ENCODE measurements around the gene ITGA1.

The ITGA1 gene

DNA sequence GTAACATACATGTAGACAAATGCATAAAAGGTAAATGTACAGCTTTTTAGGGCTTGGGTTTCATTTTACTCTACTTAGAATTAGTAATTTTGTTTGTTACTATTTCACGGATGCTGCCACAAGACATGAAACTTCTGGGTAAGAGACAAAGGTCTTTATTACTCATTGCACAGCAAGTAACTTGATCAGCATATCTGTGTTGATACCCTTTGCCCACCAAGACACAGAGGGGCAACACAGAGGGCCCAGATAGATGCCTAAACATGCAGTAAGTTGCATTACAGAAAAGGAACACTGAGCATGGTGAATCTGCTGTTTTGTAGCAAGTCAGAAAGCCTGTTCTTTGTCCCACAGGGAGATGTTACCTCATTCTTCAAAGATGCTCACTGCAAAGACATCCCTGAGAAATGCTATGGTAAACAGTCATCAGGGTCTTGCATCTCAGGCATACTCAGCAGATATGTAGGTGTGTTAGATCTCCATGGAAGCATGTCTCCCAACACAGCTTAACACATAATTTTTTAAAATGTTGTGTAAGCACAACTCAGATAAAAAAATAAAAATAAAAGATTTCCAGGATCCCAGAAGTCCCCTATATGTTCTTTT, 211.7 kb downstream of the ITGA1 start:
- TF ChIP-seq, protein P1, sequence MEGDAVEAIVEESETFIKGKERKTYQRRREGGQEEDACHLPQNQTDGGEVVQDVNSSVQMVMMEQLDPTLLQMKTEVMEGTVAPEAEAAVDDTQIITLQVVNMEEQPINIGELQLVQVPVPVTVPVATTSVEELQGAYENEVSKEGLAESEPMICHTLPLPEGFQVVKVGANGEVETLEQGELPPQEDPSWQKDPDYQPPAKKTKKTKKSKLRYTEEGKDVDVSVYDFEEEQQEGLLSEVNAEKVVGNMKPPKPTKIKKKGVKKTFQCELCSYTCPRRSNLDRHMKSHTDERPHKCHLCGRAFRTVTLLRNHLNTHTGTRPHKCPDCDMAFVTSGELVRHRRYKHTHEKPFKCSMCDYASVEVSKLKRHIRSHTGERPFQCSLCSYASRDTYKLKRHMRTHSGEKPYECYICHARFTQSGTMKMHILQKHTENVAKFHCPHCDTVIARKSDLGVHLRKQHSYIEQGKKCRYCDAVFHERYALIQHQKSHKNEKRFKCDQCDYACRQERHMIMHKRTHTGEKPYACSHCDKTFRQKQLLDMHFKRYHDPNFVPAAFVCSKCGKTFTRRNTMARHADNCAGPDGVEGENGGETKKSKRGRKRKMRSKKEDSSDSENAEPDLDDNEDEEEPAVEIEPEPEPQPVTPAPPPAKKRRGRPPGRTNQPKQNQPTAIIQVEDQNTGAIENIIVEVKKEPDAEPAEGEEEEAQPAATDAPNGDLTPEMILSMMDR (IDR thresholded peaks at IDR 0.05; ENCODE audit: extremely low read depth, insufficient read depth, missing control alignments): no peak
- DNase-seq (ENCODE audit: low spot score): no peak
- in situ Hi-C loops (cut with MboI; ENCODE audit: low pct_unique_long_range_greater_than_20kb, low sequenced_read_pairs, unreplicated experiment): no loop called here

DNA sequence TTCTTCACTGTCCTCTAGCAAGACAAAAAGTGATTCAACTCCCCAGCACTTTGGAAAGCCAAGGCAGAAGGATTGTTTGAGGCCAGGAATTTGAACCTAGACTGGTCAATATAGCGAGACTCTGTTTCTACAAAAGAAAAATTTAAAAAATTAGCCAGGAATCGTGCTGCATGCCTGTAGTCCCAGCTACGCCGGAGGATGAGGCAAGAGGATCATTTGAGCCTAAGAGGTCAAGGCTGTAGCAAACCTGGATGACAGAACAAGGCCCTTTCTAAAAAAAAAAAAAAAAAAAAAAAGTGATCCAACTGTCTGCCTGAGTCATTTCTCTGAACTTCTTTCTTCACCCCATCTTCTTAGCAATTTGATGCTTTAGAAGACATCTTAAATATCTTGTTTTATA, 213.8 kb downstream of the ITGA1 start:
- no peak for DNase-seq (ENCODE audit: low spot score)
- TF ChIP-seq, protein P1 (IDR thresholded peaks at IDR 0.05; ENCODE audit: extremely low read depth, insufficient read depth, missing control alignments): no peak
- in situ Hi-C loops (cut with MboI; ENCODE audit: low pct_unique_long_range_greater_than_20kb, low sequenced_read_pairs, unreplicated experiment): no loop called here

- in situ Hi-C loops (cut with MboI; ENCODE audit: low pct_unique_long_range_greater_than_20kb, low sequenced_read_pairs, unreplicated experiment): no loop called here
- TF ChIP-seq, protein P1 (IDR thresholded peaks at IDR 0.05; ENCODE audit: extremely low read depth, insufficient read depth, missing control alignments): no peak
- no peak for DNase-seq (ENCODE audit: low spot score)
Measured at GRCh38 chr5:53002491-53002890, 214.8 kb downstream of the ITGA1 start.

GRCh38 chr5:53003144-53003543, 215.4 kb downstream of the ITGA1 start:
- in situ Hi-C loops (cut with MboI; ENCODE audit: low pct_unique_long_range_greater_than_20kb, low sequenced_read_pairs, unreplicated experiment): no loop called here
- DNase-seq (ENCODE audit: low spot score): no peak
- TF ChIP-seq, protein P1 (IDR thresholded peaks at IDR 0.05; ENCODE audit: extremely low read depth, insufficient read depth, missing control alignments): no peak

DNA sequence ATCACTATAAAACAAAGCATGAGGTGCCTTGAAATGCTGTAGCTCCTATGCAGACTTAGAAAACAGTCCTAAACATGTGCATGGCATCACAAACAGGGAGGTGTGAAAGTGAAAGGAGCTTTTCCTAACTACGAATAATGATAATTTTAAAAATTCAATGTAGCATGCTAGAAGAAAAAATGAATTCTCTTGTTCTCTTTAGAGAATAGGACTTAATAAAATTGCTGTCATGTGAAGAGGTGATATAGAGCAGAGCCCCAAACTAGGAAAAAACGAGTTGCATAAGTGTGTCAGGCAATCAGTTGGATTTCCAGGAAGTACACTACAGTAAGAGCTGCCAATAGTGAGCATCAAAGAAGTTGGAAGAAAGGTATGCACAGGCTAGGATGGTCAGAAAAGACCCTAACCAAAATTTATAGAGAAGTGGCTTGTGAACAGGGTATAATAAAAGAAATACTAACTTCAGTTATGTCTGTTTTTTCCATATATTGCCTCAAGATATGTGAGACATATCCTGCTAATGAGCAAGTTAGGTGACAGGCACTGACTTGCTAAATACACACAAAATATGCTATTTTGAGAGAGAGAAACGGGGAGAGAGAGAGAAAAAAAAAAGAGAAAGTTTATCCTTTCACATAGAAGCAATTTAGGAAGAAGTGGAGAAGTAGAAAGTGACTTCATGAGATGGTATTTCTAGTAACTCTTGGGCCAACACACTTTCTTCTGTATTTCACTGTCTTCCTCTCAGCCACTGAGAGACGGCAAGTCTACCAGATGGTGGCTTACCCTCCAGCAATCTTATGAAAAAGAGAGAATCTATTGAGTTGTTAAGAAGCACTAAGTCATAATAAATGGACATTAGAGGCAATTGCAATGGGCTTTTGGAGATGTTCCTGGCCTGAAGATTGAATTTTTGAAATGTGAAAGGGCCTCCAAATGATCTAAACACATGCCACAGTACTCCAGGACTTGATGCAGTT, 219.5 kb downstream of the ITGA1 start:
- DNase-seq (ENCODE audit: low spot score): no peak
- TF ChIP-seq, protein P1 (IDR thresholded peaks at IDR 0.05; ENCODE audit: extremely low read depth, insufficient read depth, missing control alignments): no peak
- in situ Hi-C loops (cut with MboI; ENCODE audit: low pct_unique_long_range_greater_than_20kb, low sequenced_read_pairs, unreplicated experiment): no loop called here

DNA sequence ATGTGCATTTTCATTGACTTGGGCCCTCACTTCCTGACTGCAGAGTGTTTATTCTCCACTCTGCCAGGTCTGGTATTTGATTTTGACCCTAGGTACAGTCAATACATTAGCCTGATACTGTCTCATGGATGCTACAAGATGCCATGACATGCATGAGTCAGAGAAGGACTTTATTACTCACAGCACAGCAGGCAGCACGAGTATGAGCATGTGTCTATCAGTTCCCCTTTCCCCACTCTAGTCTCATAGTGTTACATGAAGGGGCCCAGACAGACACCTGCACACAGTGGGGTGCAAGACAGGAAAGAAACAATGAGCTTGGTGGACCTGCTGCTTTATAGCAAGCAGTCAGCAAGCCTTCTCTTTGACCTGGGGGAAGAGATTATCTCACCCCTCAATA, 221.0 kb downstream of the ITGA1 start:
- TF ChIP-seq, protein P1 (IDR thresholded peaks at IDR 0.05; ENCODE audit: extremely low read depth, insufficient read depth, missing control alignments): no peak
- peak; percentile 36 for DNase-seq (ENCODE audit: low spot score)
- in situ Hi-C loops (cut with MboI; ENCODE audit: low pct_unique_long_range_greater_than_20kb, low sequenced_read_pairs, unreplicated experiment): no loop called here
